Measurements from ENCODE around the gene PLEKHG4B.

Gene PLEKHG4B

DNA sequence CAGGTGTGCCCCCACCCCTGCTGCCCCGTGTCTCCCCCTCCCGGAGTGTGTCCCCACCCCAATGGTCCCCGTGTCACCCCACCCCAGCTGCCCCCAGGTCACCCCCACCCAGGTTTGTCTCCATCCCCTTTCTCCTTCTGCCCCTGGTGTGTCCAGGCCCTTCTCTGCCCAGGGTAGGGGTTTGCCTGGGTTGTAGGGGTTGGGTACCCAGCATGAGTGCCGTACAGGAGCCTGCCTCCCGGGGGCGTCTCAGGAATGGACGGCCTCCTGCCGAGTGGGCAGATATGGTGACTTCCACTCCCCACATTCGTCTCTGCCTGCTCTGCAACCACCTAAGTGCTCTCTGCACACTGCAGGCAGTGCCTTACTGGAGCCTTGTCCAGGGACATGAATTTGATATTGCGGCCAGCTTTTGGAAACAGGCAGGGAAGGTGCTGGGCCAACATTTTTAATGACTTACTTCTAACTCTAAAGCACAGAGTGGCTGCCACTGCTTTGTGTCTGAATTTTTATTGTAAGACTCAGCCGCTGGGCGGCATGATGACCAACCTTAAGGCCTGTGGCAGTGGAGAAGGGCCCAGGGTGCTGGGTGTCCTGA lies 106.0 kb downstream of the PLEKHG4B start:
- no peak overlapping the region for H3K27ac Mint-ChIP-seq
- H3K4me3 Mint-ChIP-seq, result no peak overlapping the region
- H3K4me1 Mint-ChIP-seq, result peaks cover 29% of the 10 kb centered on the region
- peaks cover 3% of the 10 kb centered on the region for H3K27me3 Mint-ChIP-seq (ENCODE audit: low read depth)
- TF ChIP-seq, protein P1, sequence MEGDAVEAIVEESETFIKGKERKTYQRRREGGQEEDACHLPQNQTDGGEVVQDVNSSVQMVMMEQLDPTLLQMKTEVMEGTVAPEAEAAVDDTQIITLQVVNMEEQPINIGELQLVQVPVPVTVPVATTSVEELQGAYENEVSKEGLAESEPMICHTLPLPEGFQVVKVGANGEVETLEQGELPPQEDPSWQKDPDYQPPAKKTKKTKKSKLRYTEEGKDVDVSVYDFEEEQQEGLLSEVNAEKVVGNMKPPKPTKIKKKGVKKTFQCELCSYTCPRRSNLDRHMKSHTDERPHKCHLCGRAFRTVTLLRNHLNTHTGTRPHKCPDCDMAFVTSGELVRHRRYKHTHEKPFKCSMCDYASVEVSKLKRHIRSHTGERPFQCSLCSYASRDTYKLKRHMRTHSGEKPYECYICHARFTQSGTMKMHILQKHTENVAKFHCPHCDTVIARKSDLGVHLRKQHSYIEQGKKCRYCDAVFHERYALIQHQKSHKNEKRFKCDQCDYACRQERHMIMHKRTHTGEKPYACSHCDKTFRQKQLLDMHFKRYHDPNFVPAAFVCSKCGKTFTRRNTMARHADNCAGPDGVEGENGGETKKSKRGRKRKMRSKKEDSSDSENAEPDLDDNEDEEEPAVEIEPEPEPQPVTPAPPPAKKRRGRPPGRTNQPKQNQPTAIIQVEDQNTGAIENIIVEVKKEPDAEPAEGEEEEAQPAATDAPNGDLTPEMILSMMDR (IDR thresholded peaks at IDR 0.05; ENCODE audit: unreplicated experiment in 3 of 3), result no peak
- no peaks in the 10 kb centered on the region for H3K9me3 Mint-ChIP-seq
- peaks cover 10% of the 10 kb centered on the region for H3K36me3 Mint-ChIP-seq (ENCODE audit: low read depth)

DNA sequence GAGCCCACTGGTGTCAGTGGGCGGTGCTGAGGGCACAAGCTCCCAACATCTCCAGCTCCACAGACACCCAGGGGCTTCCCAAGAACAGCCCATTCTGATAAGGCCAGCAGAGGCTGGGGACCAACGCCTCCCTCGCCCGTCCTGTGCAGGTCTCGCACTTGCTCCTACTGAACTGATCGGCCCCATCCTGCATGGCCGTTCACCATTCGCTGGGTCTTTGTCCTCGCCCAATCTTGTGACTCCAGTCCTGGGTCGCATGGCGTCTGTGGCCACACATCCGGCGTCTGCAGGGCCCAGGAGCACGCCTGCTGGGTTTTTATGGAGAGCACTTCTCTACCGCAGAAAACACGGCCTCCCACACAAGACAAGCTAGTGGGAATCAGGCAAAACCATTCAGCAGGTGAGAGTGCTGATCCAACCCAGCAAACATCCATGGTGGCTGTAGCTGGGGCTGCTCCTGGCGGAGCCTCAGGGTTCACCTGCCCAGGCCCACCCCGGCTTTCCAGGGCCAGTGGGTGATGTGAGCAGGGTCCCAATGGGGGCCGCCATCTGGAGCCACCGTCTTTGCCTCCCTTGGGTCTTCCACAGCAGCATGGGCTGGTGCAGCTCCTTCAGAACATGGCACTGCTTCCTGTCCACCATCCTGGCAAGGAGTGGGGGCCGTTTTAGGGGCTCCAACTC lies 106.7 kb downstream of the PLEKHG4B start:
- no peak overlapping the region for H3K27ac Mint-ChIP-seq
- TF ChIP-seq, protein P1 (IDR thresholded peaks at IDR 0.05; ENCODE audit: unreplicated experiment in 3 of 3), result no peak
- H3K4me3 Mint-ChIP-seq, result no peak overlapping the region
- H3K27me3 Mint-ChIP-seq (ENCODE audit: low read depth), result peaks cover 3% of the 10 kb centered on the region
- H3K4me1 Mint-ChIP-seq, result peaks cover 29% of the 10 kb centered on the region
- H3K9me3 Mint-ChIP-seq, result no peaks in the 10 kb centered on the region
- H3K36me3 Mint-ChIP-seq (ENCODE audit: low read depth), result peaks cover 10% of the 10 kb centered on the region

DNA sequence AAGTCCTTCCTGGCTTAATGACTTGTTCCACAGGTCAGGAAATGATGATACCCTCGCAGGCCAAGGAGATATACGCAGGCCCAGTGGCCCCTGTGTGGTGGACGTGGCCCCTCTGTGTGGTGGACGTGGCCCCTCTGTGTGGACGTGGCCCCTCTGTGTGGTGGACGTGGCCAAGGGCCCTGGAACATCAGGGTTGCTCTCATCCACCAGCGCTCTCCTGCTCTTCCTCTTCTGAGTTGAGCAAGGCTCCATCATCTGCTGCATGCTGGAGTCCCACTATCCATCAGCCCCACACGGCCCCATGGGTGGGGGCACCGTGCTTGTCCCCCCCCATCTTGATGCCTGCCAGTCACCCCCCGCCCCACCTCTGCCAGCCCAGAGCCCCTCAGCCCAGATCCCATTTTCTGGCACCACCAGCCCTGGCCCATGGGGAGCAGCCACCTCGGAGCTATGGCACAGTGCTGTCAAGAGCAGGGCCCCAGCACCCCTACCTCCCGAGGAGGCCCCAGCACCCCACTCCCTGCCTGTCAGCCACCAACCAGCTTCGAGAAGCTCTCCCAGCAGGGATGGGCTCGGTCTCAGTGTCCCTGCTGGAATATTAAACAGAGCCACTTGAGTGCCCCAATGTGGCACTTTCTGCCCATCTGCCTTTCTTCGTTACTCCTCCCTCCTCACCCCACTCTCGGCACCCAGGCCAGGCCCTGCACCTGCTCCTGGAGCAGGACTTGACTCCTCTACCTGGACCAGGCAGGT lies 107.4 kb downstream of the PLEKHG4B start:
- peaks cover 29% of the 10 kb centered on the region for H3K4me1 Mint-ChIP-seq
- TF ChIP-seq, protein P1 (IDR thresholded peaks at IDR 0.05; ENCODE audit: unreplicated experiment in 3 of 3), result no peak
- H3K36me3 Mint-ChIP-seq (ENCODE audit: low read depth), result peaks cover 11% of the 10 kb centered on the region
- H3K27me3 Mint-ChIP-seq (ENCODE audit: low read depth), result peaks cover 3% of the 10 kb centered on the region
- H3K9me3 Mint-ChIP-seq, result no peaks in the 10 kb centered on the region
- H3K27ac Mint-ChIP-seq, result no peak overlapping the region
- no peak overlapping the region for H3K4me3 Mint-ChIP-seq

DNA sequence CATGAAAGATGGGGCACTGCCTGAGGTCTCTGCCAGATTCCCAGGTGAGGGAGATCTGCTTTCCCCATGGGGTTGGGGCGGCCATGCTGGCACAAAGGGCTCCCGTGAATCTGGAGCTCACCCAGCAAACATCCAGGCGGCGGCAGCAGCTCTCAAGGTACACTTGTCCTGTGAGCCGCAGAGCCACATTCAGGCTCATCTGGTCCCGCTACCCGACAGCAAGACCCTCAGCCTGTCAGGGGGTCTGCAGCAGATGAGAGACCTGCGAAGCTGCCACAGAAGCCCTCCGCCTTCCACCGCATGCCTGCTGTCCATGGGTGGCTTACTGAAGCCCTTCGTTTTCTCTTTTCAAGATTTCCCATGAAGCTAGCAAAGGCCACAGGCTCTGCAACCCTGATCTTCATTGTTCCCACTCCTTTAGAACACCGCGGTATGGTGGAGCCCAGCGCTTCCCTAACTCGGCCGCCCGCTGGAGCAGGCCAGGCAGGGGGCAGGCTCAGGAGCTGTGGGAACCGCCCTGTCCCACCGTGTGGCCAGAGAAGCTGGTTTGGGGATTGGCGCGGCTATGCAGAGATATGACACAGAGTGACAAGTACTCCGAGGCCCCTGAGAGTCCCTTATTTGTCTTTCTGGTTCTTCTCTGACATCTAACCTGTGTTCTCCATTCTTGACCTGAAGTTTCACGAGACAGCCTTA lies 108.1 kb downstream of the PLEKHG4B start:
- H3K36me3 Mint-ChIP-seq (ENCODE audit: low read depth), result peaks cover 19% of the 10 kb centered on the region
- no peak overlapping the region for H3K4me3 Mint-ChIP-seq
- H3K9me3 Mint-ChIP-seq, result no peaks in the 10 kb centered on the region
- TF ChIP-seq, protein P1 (IDR thresholded peaks at IDR 0.05; ENCODE audit: unreplicated experiment in 3 of 3), result no peak
- H3K27ac Mint-ChIP-seq, result no peak overlapping the region
- H3K4me1 Mint-ChIP-seq, result peaks cover 29% of the 10 kb centered on the region
- H3K27me3 Mint-ChIP-seq (ENCODE audit: low read depth), result no peaks in the 10 kb centered on the region

DNA sequence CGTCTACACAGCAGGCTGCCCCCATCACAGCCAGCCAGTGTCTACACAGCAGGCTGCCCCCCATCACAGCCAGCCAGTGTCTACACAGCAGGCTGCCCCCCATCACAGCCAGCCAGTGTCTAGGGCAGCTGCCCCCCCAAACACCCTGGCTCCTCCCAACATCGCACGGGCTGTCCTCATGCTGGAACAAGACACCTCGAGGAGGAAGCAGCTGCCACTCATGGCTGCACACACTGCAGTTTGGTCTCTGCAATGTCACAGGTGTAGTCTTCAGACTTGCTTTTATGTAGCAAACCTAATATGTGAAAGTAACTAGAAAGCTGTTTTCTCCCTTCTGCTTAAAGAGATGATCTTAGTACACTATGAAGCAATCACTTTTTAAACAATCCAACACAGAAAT lies 109.0 kb downstream of the PLEKHG4B start:
- TF ChIP-seq, protein P1 (IDR thresholded peaks at IDR 0.05; ENCODE audit: unreplicated experiment in 3 of 3), result no peak

More for the DNA sequence above, 109.0 kb downstream of the PLEKHG4B start:
- Mint-ChIP-seq H3K4me3 (no peak overlapping the region), H3K27me3 (ENCODE audit: low read depth) (no peaks in the 10 kb centered on the region), H3K9me3 (no peaks in the 10 kb centered on the region), H3K27ac (no peak overlapping the region), H3K36me3 (ENCODE audit: low read depth) (peaks cover 27% of the 10 kb centered on the region), H3K4me1 (peaks cover 24% of the 10 kb centered on the region)
